Colonic mucosa (tissue), 4 donors: ENCODE data around the gene ATAD2B. TPM values are rescaled to one million over a fixed set of nuclear protein-coding genes. Genes with fewer than 3 reads are reported as not detected.

Experiments used
- DNase-seq: peaks from one replicate; pipeline ENCODE4 v3.0.0-alpha.2; 2020
- H3K27ac ChIP-seq: fragments of 200-600 bp; one replicate; pipeline ENCODE4 v1.8.0; 2021
- H3K27me3 ChIP-seq: fragments of 200-600 bp; one replicate; pipeline ENCODE4 v1.8.0; 2021
- H3K36me3 ChIP-seq: fragments of 200-600 bp; one replicate; pipeline ENCODE4 v1.8.0; 2021
- H3K4me1 ChIP-seq: fragments of 200-600 bp; one replicate; pipeline ENCODE4 v1.8.0; 2021; ENCODE audit warnings: mild to moderate bottlenecking
- H3K4me3 ChIP-seq: fragments of 200-600 bp; one replicate; pipeline ENCODE4 v1.8.0; 2021
- H3K9ac ChIP-seq, 2 donors: one replicate each; pipeline ENCODE4 v1.7.0; 2013; ENCODE audit warnings: control low read depth in 2 of 2, low read depth in 2 of 2, low read length in 2 of 2
- H3K9me3 ChIP-seq: fragments of 200-600 bp; one replicate; pipeline ENCODE4 v1.8.0; 2021
- CTCF ChIP-seq: fragments of 200-600 bp; IDR thresholded peaks from one replicate; pipeline ENCODE4 v1.8.0; 2022; ENCODE audit warnings: antibody characterized with exemption, mild to moderate bottlenecking
- intact Hi-C: fragments of 100-400 bp; cut with DNase I; formaldehyde crosslinking; loops from one replicate; pipeline ENCODE4 v1.14.1; 2022
- total RNA-seq, 2 donors: library from RNA; stranded (reverse); fragmentation: NEBNext Ultra II Directional in 1 of 2; extraction: Animal tissue kit (Norgen Biotek cat#: 25700) in 1 of 2; gene quantifications; one replicate each; pipeline ENCODE4 v1.2.1, GENCODE V29; 2021
- donor health status: healthy.
- donor health status: DM: no; HTN: no; CAD: no.
- donor health status: DM: no; HTN: no; CAD: no.

Gene ATAD2B
- total RNA-seq, 2 donors from 2014 or later = 19.2 to 21.7 TPM

- Histone ChIP-seq H3K36me3 (no peaks in the 10 kb centered on the region), H3K4me3 (no peak overlapping the region), H3K27me3 (no peaks in the 10 kb centered on the region), H3K4me1 (no peaks in the 10 kb centered on the region), H3K9me3 (no peaks in the 10 kb centered on the region), H3K9ac (no peak overlapping the region), H3K27ac (no peak overlapping the region)
- intact Hi-C loops = no loop called here
- no peak for TF ChIP-seq CTCF
- no peak for DNase-seq
These were observed 22.2 kb downstream of the ATAD2B start for GRCh38 chr2:23904692-23905091.

GRCh38 chr2:23904215-23904614, 22.7 kb downstream of the ATAD2B start:
- no peak overlapping the region for H3K4me3 ChIP-seq
- H3K27ac ChIP-seq = no peak overlapping the region
- no peaks in the 10 kb centered on the region for H3K9me3 ChIP-seq
- no peaks in the 10 kb centered on the region for H3K36me3 ChIP-seq
- no peak for TF ChIP-seq CTCF
- H3K4me1 ChIP-seq = no peaks in the 10 kb centered on the region
- no peaks in the 10 kb centered on the region for H3K27me3 ChIP-seq
- no peak for DNase-seq
- H3K9ac ChIP-seq = no peak overlapping the region
- intact Hi-C loops = no loop called here

GRCh38 chr2:23903034-23903433, 23.9 kb downstream of the ATAD2B start:
- no peak overlapping the region for H3K4me3 ChIP-seq
- no peaks in the 10 kb centered on the region for H3K4me1 ChIP-seq
- H3K36me3 ChIP-seq = no peaks in the 10 kb centered on the region
- intact Hi-C loops = no loop called here
- H3K27ac ChIP-seq = no peak overlapping the region
- TF ChIP-seq CTCF = no peak
- no peak overlapping the region for H3K9ac ChIP-seq
- DNase-seq = no peak
- H3K9me3 ChIP-seq = no peaks in the 10 kb centered on the region
- no peaks in the 10 kb centered on the region for H3K27me3 ChIP-seq

GRCh38 chr2:23901966-23902846, 24.7 kb downstream of the ATAD2B start:
- H3K27ac ChIP-seq = no peak overlapping the region
- no peak overlapping the region for H3K4me3 ChIP-seq
- H3K9me3 ChIP-seq = no peaks in the 10 kb centered on the region
- no peaks in the 10 kb centered on the region for H3K36me3 ChIP-seq
- no peak overlapping the region for H3K9ac ChIP-seq
- intact Hi-C loops = no loop called here
- no peaks in the 10 kb centered on the region for H3K27me3 ChIP-seq
- no peaks in the 10 kb centered on the region for H3K4me1 ChIP-seq
- no peak for TF ChIP-seq CTCF
- DNase-seq = no peak

- peak; percentile 35 for DNase-seq
- H3K9ac ChIP-seq = peak overlapping the region in 1 of 2 donors; percentile 40
- H3K27ac ChIP-seq = no peak overlapping the region
- intact Hi-C loops = no loop called here
- no peak overlapping the region for H3K4me3 ChIP-seq
- no peaks in the 10 kb centered on the region for H3K36me3 ChIP-seq
- TF ChIP-seq CTCF = no peak
- H3K4me1 ChIP-seq = no peaks in the 10 kb centered on the region
- no peaks in the 10 kb centered on the region for H3K9me3 ChIP-seq
- no peaks in the 10 kb centered on the region for H3K27me3 ChIP-seq
These were observed 26.2 kb downstream of the ATAD2B start for GRCh38 chr2:23900541-23901322.
